DMS79 (cell line): ENCODE data around the gene CIROP.

ENCODE experiments used
- DNase-seq: peaks from one replicate; lab custom pipeline; 2025; lab: John Stamatoyannopoulos, UW

The CIROP gene

GRCh38 chr14:23066855-23067744 lies 37.7 kb downstream of the CIROP start:
- no peak for DNase-seq

- DNase-seq: no peak
Observed at GRCh38 chr14:23066368-23066767, 38.4 kb downstream of the CIROP start.

- DNase-seq: no peak
Observed at GRCh38 chr14:23063601-23064000, 41.2 kb downstream of the CIROP start.

DNA sequence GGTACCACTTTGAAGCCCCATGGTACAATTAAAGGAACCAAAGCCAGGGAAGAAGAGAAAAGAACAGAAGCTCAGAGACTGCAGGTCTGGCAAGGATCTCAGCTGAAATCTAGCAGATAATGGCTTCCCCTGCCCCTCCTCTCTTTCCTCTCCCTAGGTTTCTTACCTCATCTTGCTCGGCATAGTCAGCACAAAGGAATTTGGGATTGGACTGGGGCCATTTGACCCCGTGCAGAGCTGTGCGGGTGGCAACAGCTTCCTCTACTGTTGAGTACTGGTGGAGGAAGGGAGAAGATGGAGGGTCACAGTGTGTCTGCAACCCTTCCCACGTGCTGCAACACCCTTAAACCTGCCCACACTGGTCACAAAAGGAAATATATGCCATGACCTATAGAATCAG lies 42.8 kb downstream of the CIROP start:
- DNase-seq: no peak

GRCh38 chr14:23060536-23061260 lies 44.1 kb downstream of the CIROP start:
- DNase-seq: no peak

DNA sequence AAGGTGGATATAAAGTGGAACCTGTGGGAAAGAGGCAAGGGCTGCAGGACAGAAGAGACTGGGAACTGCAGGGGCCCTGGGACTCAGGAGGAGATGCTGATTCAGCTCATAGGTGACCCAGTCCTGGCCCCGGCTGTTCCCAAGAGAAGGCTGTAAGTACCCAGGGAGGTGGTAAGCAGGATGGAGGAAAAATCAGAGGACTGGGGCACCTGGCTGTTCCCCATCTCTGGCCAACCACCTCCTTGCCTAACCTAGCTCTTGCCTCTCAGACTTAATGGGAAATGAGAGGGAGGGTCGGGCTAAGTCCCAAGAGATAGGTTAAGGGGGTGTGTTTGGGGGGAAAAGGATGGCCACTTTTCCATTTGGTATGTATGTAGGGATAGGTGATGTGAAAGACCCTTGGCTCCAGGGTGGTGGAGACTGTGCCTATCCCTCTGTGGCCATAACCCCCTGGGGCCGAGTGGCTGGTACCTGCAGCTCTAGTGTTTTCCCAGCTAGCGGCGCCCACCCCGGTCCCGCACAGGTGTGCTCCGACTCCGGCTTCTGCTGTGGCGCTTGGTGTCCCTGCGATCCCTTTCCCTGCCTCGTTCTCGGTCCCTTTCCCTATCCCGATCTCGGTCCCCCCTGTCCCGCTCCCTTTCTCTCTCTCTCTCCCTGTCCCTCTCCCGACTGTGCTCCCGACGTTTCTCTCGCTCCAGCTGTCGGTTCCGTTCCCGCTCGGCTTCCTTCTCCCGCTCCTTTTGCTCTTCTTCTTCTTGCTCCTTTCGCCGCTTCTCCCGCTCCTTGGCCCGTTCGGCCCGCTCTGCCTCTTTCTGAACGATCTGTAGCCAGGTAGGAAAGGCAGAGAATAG lies 45.9 kb downstream of the CIROP start:
- DNase-seq: no peak

- no peak for DNase-seq
Observed at GRCh38 chr14:23057757-23058653, 46.8 kb downstream of the CIROP start.

- DNase-seq: no peak
Observed at GRCh38 chr14:23056956-23057756, 47.6 kb downstream of the CIROP start, which contains the start of gene CDH24. Gene CDH24 (minus strand): TSS chr14:23057520. CDS start chr14:23055733, 1,787 bp downstream.

GRCh38 chr14:23056145-23056955 lies 48.4 kb downstream of the CIROP start:
- no peak for DNase-seq

DNA sequence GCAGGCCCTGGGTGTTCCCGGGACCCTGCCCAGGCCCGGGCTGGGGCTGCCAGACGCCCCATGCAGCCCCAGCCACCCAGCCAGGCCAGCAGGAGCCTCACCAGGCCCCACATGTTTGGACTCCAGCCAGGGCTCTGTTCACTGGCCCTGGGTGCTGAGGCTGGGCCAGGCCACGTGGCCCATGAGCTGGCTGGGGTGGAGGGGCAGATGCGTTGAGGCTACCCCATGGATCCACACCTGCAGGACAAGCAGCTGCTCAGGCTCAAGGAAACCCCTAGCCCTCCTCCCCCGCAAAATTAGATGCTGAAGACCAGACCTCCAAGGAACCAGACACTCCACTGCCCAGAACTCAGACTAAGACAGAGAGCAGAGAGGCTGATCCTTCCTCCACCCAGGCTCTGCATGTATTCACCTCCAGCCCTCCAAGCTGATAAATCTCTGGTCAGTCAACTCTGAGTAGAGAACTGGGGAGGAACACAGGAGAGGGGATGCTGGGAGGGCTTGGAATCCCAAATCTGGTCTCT lies 49.1 kb downstream of the CIROP start:
- DNase-seq: no peak

- no peak for DNase-seq
Observed at GRCh38 chr14:23055147-23055550, 49.6 kb downstream of the CIROP start.

GRCh38 chr14:23054000-23054811 lies 50.6 kb downstream of the CIROP start:
- no peak for DNase-seq

DNA sequence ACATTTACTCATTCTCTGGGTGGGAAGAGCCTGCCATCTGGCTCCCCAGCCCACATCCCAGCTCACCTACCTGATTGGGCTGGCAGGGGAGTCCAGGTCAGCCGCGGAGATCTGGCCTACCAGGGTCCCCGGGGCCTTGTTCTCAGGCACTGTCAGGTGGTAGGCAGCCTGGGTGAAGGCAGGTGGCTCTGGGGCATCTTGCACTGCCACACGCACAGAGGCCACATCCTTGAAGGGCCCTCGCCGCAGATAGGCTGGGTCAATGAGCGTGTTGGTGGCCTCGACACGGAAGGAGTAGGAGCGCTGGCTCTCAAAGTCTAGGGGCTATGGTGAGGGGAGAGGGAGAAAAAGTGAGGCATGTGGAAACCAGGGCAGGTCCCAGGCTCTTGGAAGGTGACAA lies 51.4 kb downstream of the CIROP start:
- DNase-seq: no peak

DNA sequence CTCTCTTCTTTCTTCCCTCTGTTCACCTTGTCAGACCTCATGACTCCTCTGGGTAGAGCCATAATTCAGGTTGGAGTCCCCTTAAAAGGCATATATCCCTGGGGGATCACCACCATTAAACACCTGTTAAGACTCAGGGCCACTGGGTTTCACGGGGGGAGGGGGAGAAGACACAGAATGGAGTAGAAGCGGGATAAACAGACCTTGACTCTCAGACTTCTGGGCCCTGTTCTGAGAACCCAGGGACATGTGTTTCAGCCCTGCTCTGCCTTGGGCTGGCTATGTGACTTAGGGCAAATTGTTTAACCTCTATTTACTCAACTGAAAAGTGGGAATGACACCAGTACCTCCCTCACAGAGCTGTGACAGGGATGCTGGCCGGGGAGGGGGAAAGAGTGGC lies 52.1 kb downstream of the CIROP start:
- no peak for DNase-seq

DNA sequence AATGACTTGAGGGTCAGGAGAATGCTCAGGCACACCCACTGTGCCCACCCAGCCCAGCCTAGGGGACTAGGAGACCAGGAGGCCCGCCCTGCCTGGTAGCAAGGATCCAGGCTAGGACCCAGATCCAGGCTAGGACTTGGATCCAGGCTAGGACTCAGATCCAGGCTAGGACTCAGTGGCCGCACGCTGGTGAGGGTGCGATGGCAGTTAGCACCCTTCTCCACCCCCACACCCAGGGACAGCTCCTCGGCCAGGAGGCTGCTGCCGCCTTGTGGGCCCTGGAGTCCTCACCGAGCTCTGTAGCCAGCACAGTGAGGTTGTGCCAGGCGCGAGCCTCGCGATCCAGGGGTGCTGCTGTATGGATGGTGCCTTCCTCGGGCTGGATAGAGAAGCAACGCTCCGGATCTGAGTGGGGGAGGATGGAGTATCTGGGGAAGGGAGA lies 52.6 kb downstream of the CIROP start:
- DNase-seq: no peak

DNA sequence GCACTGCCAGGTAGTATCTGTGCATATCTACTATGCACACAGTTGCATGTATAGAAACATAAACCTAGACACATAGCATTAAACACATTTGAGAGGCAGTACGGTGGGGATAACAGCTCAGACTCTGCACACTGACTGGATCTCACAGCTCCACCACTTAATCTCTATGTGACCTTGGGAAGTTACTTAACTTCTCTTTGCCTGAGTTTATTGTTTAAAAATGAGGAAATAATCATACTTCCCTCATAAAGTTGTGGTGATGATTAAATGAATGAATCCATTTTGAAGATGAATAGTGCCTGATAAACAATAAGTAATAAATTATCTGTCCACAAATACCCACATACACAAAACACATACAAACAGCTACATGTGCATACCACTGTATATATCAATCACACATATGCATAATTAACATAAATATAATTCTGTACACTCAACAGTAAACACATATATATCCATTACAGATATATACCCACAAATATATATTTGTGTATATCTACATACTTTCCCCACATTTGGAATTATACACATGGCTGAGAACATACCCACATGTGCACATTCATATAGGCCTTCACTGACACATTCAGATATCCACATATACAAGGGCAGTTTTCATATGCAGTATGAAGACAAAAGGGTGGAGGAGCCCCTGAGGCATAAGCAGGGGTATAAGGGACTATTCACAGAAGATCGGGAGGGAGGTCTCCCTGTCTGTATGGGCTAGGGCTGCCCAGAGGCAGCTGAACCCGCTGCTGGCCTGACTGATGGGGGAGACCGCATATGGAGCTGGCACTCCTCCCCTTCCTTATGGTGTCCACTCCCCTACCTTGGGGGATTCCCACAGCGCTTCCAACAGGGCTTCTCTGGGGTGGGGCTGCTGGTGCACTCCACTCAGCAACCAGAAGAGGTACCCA lies 53.4 kb downstream of the CIROP start:
- DNase-seq: no peak
